ENCODE results near the gene MAGEB5.
"Not testable (repeated sequence)": the region's sequence is repeated elsewhere in the genome, so short reads cannot be mapped to it uniquely, and the experiment has no call there.

The MAGEB5 gene, protein sequence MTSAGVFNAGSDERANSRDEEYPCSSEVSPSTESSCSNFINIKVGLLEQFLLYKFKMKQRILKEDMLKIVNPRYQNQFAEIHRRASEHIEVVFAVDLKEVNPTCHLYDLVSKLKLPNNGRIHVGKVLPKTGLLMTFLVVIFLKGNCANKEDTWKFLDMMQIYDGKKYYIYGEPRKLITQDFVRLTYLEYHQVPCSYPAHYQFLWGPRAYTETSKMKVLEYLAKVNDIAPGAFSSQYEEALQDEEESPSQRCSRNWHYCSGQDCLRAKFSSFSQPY
- total RNA-seq = 0 reads per million in 2 donors

DNA sequence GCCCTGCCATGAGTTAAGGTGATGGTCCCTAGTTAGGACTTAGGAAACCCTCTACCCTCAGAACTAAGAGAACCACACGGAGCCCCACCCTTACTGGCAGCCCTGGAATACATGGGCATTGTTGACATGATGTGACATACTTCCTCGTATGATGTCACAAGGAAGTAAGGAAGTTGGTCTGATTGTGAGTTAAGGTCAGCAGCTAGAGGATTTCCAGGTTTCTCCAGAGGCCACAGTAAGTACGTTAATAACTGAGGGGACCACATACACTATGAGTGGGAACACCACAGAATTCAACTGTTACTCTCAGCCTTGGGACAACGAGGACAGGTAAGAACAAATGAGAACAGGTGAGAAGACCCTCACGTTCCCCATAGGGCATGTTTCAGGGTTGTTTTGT is at the start of gene MAGEB5:
TSS of gene MAGEB5 (plus strand) at position 301 of the 400 bp plus-strand sequence. CDS start 1,133 bp downstream, outside the sequence.
- DNase-seq = no peak

DNA sequence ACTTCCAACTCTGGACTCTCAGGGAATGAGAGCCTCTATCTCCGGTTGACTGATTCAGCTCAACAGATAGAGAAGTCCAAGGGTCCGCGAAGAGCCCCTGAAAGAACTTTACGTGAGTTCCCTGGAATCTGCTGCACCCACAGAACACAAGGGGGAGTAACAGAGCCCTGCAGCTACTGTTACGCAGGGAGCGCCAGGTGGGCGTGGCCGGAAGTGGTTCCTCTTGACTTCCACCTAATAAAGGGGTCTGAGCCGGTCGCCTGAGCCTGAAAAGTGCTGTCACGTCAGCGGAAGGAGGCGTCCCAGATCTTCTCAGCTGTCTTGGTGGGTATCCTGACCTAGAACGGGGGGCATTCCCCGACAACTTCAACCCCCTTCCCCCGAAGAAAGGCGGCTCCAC is 23.8 kb upstream of the MAGEB5 start, which contains the start of gene MAGEB6:
TSS of gene MAGEB6 (plus strand) at position 237 of the 400 bp plus-strand sequence. CDS start 1,407 bp downstream, outside the sequence.
- DNase-seq = no peak

GRCh38 chrX:26203561-26203960 is 12.4 kb upstream of the MAGEB5 start:
- DNase-seq = no peak

GRCh38 chrX:26204717-26205116 is 11.3 kb upstream of the MAGEB5 start:
- DNase-seq = not testable (repeated sequence)

- no peak for DNase-seq
Measured at GRCh38 chrX:26208012-26208411, 8.0 kb upstream of the MAGEB5 start.

DNA sequence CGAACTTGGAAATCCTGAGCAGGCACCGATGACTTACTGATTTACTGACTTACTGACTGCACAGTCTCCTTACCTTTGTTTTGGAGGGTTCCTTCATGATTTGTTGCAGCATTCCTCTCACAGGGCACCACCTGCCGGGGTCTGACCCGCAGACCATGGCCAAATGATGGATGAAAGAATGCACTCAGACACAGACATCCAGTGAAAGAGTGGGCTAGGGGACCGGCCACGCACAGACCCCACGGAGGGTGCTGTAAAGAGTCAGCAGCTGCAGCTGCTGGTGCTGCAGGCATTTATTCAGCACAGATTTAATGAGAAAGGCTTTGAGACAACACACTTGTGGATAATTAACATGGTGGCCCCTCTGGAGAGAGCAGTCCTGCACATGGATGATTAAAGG is 3.4 kb downstream of the MAGEB5 start:
- no peak for DNase-seq

DNA sequence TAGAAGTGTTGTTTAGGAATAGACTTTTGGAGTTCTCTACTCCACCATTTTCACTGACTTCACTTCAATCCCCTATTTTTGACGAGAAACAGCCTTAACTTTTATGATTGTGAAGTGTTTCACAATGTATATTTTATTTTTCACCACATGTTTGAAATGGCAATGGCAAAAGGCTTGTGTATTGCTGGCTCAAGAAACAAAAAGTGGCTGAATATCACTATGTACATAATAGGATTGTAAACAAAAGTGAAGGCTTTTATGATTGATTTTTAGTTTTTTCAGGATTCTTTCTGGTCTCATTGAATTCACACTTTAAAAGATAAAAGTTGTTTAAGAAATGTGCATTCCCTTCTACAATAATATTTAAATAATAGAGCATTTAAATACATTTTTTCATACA is 18.2 kb downstream of the MAGEB5 start:
- DNase-seq = no peak

DNA sequence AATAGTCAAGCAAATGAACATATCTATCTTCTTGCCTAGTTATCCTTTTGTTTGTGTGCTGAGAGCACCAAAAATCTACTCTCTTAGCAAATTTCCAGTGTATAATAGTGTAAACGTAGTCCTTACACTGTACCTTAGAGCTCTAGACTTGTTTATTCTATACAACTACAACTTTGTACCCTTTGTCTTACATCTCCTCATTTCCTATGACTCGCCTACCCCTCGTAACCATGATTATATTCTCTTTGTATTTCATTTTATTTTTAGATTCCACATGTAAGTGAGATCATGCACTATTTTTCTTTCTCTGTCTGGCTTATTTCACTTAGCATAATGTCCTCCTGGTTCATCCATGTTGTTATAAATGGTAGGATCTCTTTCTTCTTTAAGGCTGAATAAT is 37.6 kb downstream of the MAGEB5 start:
- no peak for DNase-seq

GRCh38 chrX:26254436-26254835 is 38.5 kb downstream of the MAGEB5 start:
- DNase-seq = no peak

DNA sequence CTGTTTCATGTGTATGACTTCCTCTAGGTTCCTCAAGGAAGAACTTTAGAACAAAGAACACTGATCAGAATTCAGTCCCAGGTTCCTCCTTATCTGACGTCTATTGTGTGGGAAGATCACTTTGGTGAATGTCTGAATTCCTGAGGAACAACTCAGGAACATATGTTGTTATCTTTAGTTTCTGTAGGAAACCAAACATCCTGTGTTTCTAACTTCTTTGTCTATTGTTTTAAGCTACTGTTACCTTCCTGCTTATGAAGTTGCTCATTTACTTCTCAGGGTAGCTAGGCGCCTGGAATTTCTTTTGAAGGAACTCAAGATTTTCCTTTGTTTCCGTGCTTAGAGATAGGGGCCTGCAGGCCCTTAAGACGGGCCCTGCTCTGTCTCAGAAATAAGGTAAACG is 46.2 kb downstream of the MAGEB5 start:
- DNase-seq = no peak
